T-cell (primary cell): Measurements from ENCODE around the gene RBCK1. TPM values are rescaled to one million over a fixed set of nuclear protein-coding genes. Genes with fewer than 3 reads are reported as not detected.

Experiments used
- ATAC-seq, 4 experiments: fragments of 200-7000 bp in 3 of 4; fragments of 150-1000 bp in 1 of 4; cut with Tn5 transposase; replicated peaks in 1 of 4; 1 replicate in 3 of 4; 2 replicates in 1 of 4; pipeline ENCODE4 v1.10.0; 2021; ENCODE audit warnings: moderate library complexity in 3 of 4, mild to moderate bottlenecking in 2 of 4, moderate number of reproducible peaks in 1 of 4
- CTCF ChIA-PET, 2 donors: fragments of 300-600 bp; sonication (Branson Sonifier 250); formaldehyde crosslinking; loops; one replicate each; lab custom pipeline; 2022; ENCODE audit warnings: antibody characterized with exemption in 2 of 2; lab: Charles Lee
- POLR2A ChIA-PET, 2 donors: fragments of 300-600 bp; sonication (Branson Sonifier 250); formaldehyde crosslinking; loops; one replicate each; lab custom pipeline; 2022; ENCODE audit warnings: antibody characterized with exemption in 2 of 2; lab: Charles Lee
- DNase-seq, 35 experiments: peaks; one replicate each; pipeline versions ENCODE4 v3.0.0 to v3.0.0-alpha.2; 2013 to 2023
- H3K27ac ChIP-seq: one replicate; pipeline ENCODE4 v1.5.1; 2013; ENCODE audit warnings: low read length
- H3K27me3 ChIP-seq, 2 experiments: replicated peaks in 1 of 2; 1 replicate in 1 of 2; 2 replicates in 1 of 2; pipeline versions ENCODE4 v1.6.1 to v1.7.0; 2013; ENCODE audit warnings: low read length in 1 of 2, mixed read lengths in 1 of 2; ENCODE audit not compliant: control insufficient read depth in 2 of 2, insufficient read depth in 2 of 2; ENCODE audit errors: extremely low read depth in 1 of 2
- H3K36me3 ChIP-seq, 2 donors: 1 replicate in 1 of 2; 2 replicates in 1 of 2; pipeline versions ENCODE4 v1.6.1 to v1.7.0; 2013; ENCODE audit warnings: low read length in 1 of 2; ENCODE audit not compliant: control insufficient read depth in 2 of 2, insufficient read depth in 1 of 2; ENCODE audit errors: extremely low read depth in 1 of 2
- H3K4me1 ChIP-seq, 2 experiments: 1 replicate in 1 of 2; 2 replicates in 1 of 2; pipeline versions ENCODE4 v1.6.1 to v1.7.0; 2013; ENCODE audit warnings: low read length in 2 of 2, mixed read lengths in 1 of 2; ENCODE audit not compliant: insufficient read depth in 2 of 2, control insufficient read depth in 1 of 2; ENCODE audit errors: extremely low read depth in 1 of 2
- H3K4me3 ChIP-seq, 2 donors: 1 replicate in 1 of 2; 2 replicates in 1 of 2; pipeline versions ENCODE4 v1.5.1 to v1.7.0; 2013; ENCODE audit warnings: mild to moderate bottlenecking in 2 of 2, low read length in 1 of 2, moderate library complexity in 1 of 2; ENCODE audit not compliant: control insufficient read depth in 1 of 2; ENCODE audit errors: extremely low read depth in 1 of 2
- H3K9me3 ChIP-seq: 2 replicates; pipeline ENCODE4 v1.7.0; 2013
- H3K27ac Mint-ChIP-seq, 2 donors: one replicate each; pipeline ENCODE4 v1.8.0; 2020 to 2021; ENCODE audit warnings: mild to moderate bottlenecking in 2 of 2, mixed read lengths in 2 of 2
- H3K27me3 Mint-ChIP-seq, 2 donors: one replicate each; pipeline ENCODE4 v1.8.0; 2021 to 2022; ENCODE audit warnings: mixed read lengths in 2 of 2
- H3K36me3 Mint-ChIP-seq: one replicate; pipeline ENCODE4 v1.8.0; 2021; ENCODE audit warnings: mixed read lengths
- H3K4me1 Mint-ChIP-seq, 3 donors: one replicate each; pipeline ENCODE4 v1.8.0; 2020 to 2022; ENCODE audit warnings: mixed read lengths in 3 of 3, mild to moderate bottlenecking in 1 of 3
- H3K4me3 Mint-ChIP-seq, 3 donors: one replicate each; pipeline ENCODE4 v1.8.0; 2020 to 2022; ENCODE audit warnings: mild to moderate bottlenecking in 3 of 3, mixed read lengths in 3 of 3, moderate library complexity in 3 of 3
- H3K9me3 Mint-ChIP-seq, 3 donors: one replicate each; pipeline ENCODE4 v1.8.0; 2020 to 2022; ENCODE audit warnings: mixed read lengths in 3 of 3
- WGBS: methylation state at CpG from one replicate; pipeline ENCODE4 v1.1.5; 2013; ENCODE audit warnings: missing lambda C conversion rate; ENCODE audit not compliant: insufficient coverage; 5-methylcytosine and 5-hydroxymethylcytosine counted together
- total RNA-seq, 35 experiments: library from RNA in 6 of 35; stranded (reverse) in 6 of 35; fragments of 120-200 nt in 1 of 35; gene quantifications; one replicate each; pipeline versions ENCODE4 v1.2.1 to v1.2.4 and lab custom pipeline; 2013 to 2026

RBCK1 gene
- total RNA-seq, 5 donors from 2014 or later (not counting 1 experiment from before 2014, with no cell fraction given), result 87.0 to 110 (median 105) TPM

- Mint-ChIP-seq H3K36me3 (peaks cover 3% of the 10 kb centered on the region), H3K4me1 (peaks cover 49 to 51% (median 50%) of the 10 kb centered on the region in 3 donors), H3K27me3 (no peaks in the 10 kb centered on the region), H3K9me3 (no peaks in the 10 kb centered on the region), H3K4me3 (peak overlapping the region; percentile 54 to 94 (median 85)), H3K27ac (peak overlapping the region in 1 of 2 donors; percentile 52)
- ChIA-PET POLR2A (no interaction called here), CTCF (interaction anchor here in 1 of 2 donors (0.6 to 0.9 kb wide), 4 partner anchors 17 to 399 kb away, joined by 3 read pairs; no protein-coding TSS in a partner anchor)
- no peaks in the 10 kb centered on the region for H3K27me3 ChIP-seq
- no peak for ATAC-seq
- no CpG with 5 or more reads among the region's 3 CpGs for WGBS
- peaks cover 27 to 31% of the 10 kb centered on the region in 2 experiments for H3K4me1 ChIP-seq
- H3K4me3 ChIP-seq, result no peak overlapping the region
- DNase-seq, result no peak
- no peaks in the 10 kb centered on the region for H3K36me3 ChIP-seq
- no peak overlapping the region for H3K27ac ChIP-seq
- H3K9me3 ChIP-seq, result no peaks in the 10 kb centered on the region
Observed at GRCh38 chr20:460180-460579, 52.1 kb downstream of the RBCK1 start.

GRCh38 chr20:460707-461106 lies 52.6 kb downstream of the RBCK1 start:
- H3K36me3 Mint-ChIP-seq, result peaks cover 3% of the 10 kb centered on the region
- Histone ChIP-seq H3K4me1 (peaks cover 27 to 31% of the 10 kb centered on the region in 2 experiments), H3K4me3 (no peak overlapping the region), H3K36me3 (no peaks in the 10 kb centered on the region), H3K27me3 (no peaks in the 10 kb centered on the region), H3K9me3 (no peaks in the 10 kb centered on the region), H3K27ac (no peak overlapping the region)
- no peaks in the 10 kb centered on the region for H3K27me3 Mint-ChIP-seq
- ATAC-seq, result no peak
- no CpG with 5 or more reads among the region's 2 CpGs for WGBS
- no peaks in the 10 kb centered on the region for H3K9me3 Mint-ChIP-seq
- peak overlapping the region in 1 of 2 donors; percentile 52 for H3K27ac Mint-ChIP-seq
- DNase-seq, result no peak
- H3K4me1 Mint-ChIP-seq, result peaks cover 49 to 51% (median 50%) of the 10 kb centered on the region in 3 donors
- ChIA-PET POLR2A (interaction anchor here in 1 of 2 donors (0.6 kb wide), 1 partner anchor 80 kb away, joined by 9 read pairs; the partner anchor contains the start of gene TRIB3), CTCF (interaction anchor here in 1 of 2 donors (0.6 to 1.4 kb wide), 2 partner anchors 18 to 137 kb away, joined by 3 to 5 read pairs; no protein-coding TSS in a partner anchor)
- H3K4me3 Mint-ChIP-seq, result peak overlapping the region; percentile 54 to 94 (median 85)

- Histone ChIP-seq H3K4me3 (peak overlapping the region; percentile 65 to 74), H3K9me3 (no peaks in the 10 kb centered on the region), H3K27me3 (no peaks in the 10 kb centered on the region), H3K36me3 (no peaks in the 10 kb centered on the region), H3K27ac (peak overlapping the region; percentile 65), H3K4me1 (peaks cover 27 to 31% of the 10 kb centered on the region in 2 experiments)
- H3K9me3 Mint-ChIP-seq, result no peaks in the 10 kb centered on the region
- peak overlapping the region; percentile 85 to 98 (median 94) for H3K4me3 Mint-ChIP-seq
- H3K27ac Mint-ChIP-seq, result peak overlapping the region; percentile 89 to 94
- no peaks in the 10 kb centered on the region for H3K36me3 Mint-ChIP-seq
- ATAC-seq (peak; percentile 37 to 46 (median 40)), DNase-seq (peak in 34 of 35 experiments; percentile 7 to 63 (median 36))
- H3K27me3 Mint-ChIP-seq, result no peaks in the 10 kb centered on the region
- POLR2A ChIA-PET, result interaction anchor here in 1 of 2 donors (0.6 kb wide), 1 partner anchor 81 kb away, joined by 9 read pairs; the partner anchor contains the start of gene TRIB3
- 8% methylated on average over 56 of the region's 60 CpGs for WGBS
- peaks cover 45 to 49% (median 48%) of the 10 kb centered on the region in 3 donors for H3K4me1 Mint-ChIP-seq
- CTCF ChIA-PET, result interaction anchor here in 1 of 2 donors (0.6 to 1.7 kb wide), 6 partner anchors 17 to 195 kb away, joined by 3 to 6 read pairs (median 4); no protein-coding TSS in a partner anchor
Observed at GRCh38 chr20:461254-462198, 53.4 kb downstream of the RBCK1 start.

GRCh38 chr20:462199-462991 lies 54.3 kb downstream of the RBCK1 start, which contains the start of gene TBC1D20:
Gene TBC1D20, minus strand, starts transcription at chr20:462533. Its CDS starts 128 bp downstream, at chr20:462405.
- no peaks in the 10 kb centered on the region for H3K27me3 Mint-ChIP-seq
- H3K4me1 Mint-ChIP-seq, result peaks cover 43 to 46% (median 46%) of the 10 kb centered on the region in 3 donors
- H3K9me3 Mint-ChIP-seq, result no peaks in the 10 kb centered on the region
- under 1% methylated on average over 75 of the region's 80 CpGs for WGBS
- peak within 1 kb of the TSS; percentile 85 to 98 (median 94) for H3K4me3 Mint-ChIP-seq
- ATAC-seq, result peak; percentile 96 to 98 (median 97)
- Histone ChIP-seq H3K36me3 (no peaks in the 10 kb centered on the region), H3K4me3 (peak within 1 kb of the TSS; percentile 65 to 74), H3K4me1 (peaks cover 24 to 31% of the 10 kb centered on the region in 2 experiments), H3K27me3 (no peaks in the 10 kb centered on the region), H3K9me3 (no peaks in the 10 kb centered on the region), H3K27ac (peak within 1 kb of the TSS; percentile 65)
- POLR2A ChIA-PET, result no interaction called here
- peak; percentile 77 to 95 (median 83) for DNase-seq
- CTCF ChIA-PET, result interaction anchor here in 1 of 2 donors (0.8 to 1.7 kb wide), 5 partner anchors 16 to 196 kb away, joined by 3 to 6 read pairs (median 5); no protein-coding TSS in a partner anchor
- no peaks in the 10 kb centered on the region for H3K36me3 Mint-ChIP-seq
- peak within 1 kb of the TSS; percentile 92 to 94 for H3K27ac Mint-ChIP-seq

- H3K36me3 ChIP-seq, result no peaks in the 10 kb centered on the region
Observed at GRCh38 chr20:467755-468154, 59.7 kb downstream of the RBCK1 start.

More at GRCh38 chr20:467755-468154, 59.7 kb downstream of the RBCK1 start:
- ChIA-PET POLR2A (no interaction called here), CTCF (no interaction called here)
- Mint-ChIP-seq H3K27me3 (peaks cover 3% of the 10 kb centered on the region in 2 donors), H3K36me3 (no peaks in the 10 kb centered on the region), H3K4me3 (no peak overlapping the region), H3K27ac (no peak overlapping the region), H3K9me3 (peaks cover 0 to 16% (median 2%) of the 10 kb centered on the region in 3 donors), H3K4me1 (peaks cover 7% of the 10 kb centered on the region in 3 donors)
- Histone ChIP-seq H3K27ac (no peak overlapping the region), H3K27me3 (no peaks in the 10 kb centered on the region), H3K4me1 (peaks cover 3 to 5% of the 10 kb centered on the region in 2 experiments), H3K9me3 (no peaks in the 10 kb centered on the region), H3K4me3 (no peak overlapping the region)
- no peak for ATAC-seq
- WGBS, result 97% methylated on average over 3 of the region's 7 CpGs
- DNase-seq, result no peak
